M059J (cell line): ENCODE measurements around the gene XCL2. TPM values are rescaled to one million over a fixed set of nuclear protein-coding genes. Genes with fewer than 3 reads are reported as not detected.
"Not testable (repeated sequence)": the region's sequence is repeated elsewhere in the genome, so short reads cannot be mapped to it uniquely, and the experiment has no call there.

ENCODE experiments used
- DNase-seq: peaks from one replicate; pipeline ENCODE4 v3.0.0-alpha.2; 2012; ENCODE audit warnings: low read depth
- total RNA-seq: library from RNA; depleted of rRNA; stranded (reverse); fragments of >200 nt; shearing (Covaris generic); gene quantifications from 2 replicates; pipeline ENCODE4 v1.2.3, GENCODE V29; 2014; rRNA removed

The XCL2 gene, protein sequence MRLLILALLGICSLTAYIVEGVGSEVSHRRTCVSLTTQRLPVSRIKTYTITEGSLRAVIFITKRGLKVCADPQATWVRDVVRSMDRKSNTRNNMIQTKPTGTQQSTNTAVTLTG
- 0.39 TPM in 1 of 2 replicates, not detected in the other for total RNA-seq

DNA sequence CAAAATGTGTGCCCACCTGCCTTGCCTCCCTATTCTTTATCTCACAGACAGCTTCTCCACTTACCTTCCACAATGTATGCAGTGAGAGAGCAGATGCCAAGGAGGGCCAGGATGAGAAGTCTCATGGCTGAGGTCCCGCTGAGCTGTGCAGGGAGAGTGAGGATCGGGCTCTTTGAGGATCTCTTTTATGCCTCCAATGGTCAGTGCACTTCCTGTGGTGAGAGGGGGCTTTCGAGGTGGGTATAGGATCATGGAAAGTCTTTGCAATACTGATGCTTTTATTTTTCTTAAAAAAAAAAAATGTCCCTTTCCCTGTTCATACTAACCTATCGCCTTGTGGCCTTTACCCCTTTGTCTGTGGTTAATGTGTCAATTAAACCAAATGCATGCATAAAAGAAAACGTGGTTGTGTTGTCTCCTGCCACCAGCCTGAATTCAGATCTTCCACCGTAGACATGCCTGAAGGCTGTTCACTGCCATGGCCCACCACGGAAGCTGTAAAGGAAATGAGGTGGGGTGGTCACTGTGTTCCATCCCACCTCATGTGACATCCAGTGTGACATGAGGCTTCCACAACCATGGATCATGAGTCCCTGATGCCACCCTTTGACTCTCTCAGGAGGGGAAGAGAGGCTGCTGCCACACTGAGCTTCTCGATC, at the start of gene XCL2:
XCL2 (minus strand) TSS at position 158 of the 659 bp plus-strand sequence; CDS start at position 125, 33 bp downstream.
- not testable (repeated sequence) for DNase-seq

DNA sequence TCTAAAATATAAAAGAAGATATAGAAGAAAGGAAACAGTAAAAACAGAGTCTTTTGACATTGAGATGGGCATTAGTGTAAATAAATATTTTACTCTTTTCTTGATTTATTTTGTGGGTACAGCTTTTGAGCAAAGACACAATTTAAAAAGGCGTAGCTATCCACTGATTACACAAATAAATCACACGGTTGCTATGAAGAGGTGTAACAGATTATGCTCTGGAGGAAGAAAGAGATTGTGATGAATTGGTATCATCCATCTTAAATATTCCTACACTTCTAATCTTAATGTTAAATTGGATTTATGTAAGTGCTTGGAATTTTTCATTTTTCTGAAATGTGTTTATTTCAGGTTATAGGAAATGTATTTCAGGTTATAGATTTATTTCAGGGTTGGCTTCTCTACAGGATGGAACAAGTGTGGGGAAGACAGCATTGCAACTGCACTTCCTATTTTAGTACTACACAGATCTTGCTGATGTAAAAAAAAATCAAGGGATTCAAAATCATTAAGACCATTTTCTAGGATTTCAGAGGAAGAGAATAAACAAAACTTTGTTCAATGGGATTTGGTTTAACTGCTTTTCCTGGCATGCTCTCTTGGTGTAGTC, 47.9 kb upstream of the XCL2 start:
- no peak for DNase-seq

DNA sequence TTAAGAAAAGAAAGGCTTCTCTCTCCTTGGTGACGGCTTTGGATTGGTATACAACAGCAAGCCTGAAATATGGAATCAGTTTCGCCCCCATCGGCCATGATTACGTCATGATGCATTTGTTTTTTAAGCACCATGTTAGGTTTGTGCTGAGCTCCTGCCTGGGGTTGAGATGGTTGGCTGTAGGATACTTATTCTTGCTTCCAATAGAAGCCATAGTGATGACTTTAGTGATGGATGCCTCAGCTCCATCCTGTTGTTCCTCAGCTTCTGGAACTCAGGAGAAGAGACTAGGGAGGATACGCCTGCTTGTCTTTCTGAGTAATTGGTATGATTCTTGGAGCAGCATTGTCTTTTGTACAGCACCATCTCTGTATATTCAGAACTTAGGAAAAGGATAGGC, 47.3 kb upstream of the XCL2 start:
- no peak for DNase-seq

DNA sequence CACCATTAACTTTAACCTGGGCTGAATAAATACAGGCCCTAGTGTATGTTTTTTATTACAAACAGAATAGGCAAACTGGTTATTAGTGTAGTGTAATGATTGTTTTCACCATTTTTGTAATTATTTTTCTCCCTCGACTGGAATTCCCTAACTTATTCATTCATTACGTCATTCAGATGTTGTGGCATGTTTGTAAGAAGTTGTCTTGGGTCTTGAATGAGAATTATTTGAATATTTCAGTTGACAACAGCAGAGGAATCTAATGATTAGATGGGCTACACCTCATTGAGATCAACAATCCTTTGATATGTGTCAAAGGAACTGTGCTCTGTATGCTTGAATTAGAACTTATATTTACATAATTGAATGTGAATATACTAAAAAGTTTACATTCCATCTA, 45.4 kb upstream of the XCL2 start:
- DNase-seq: no peak

DNA sequence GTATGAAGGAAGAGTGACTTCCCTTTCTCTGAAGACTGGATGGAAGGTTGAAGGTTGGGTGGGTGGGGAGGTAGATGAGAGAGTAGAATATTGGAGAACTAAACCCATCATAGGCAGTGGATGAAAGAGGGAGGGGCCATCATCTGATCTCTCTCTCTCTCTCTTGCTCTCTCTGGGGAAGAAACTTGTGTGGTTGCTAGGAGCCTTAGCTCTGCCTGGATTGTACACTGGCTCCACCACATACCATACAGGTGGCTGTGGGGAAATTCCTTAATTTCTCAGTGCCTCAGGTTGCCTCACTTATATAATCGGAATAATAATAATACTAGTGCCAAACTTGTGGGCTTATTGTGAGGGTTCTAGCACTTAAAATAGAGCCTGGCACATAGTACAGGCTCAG, 42.1 kb upstream of the XCL2 start:
- no peak for DNase-seq

DNA sequence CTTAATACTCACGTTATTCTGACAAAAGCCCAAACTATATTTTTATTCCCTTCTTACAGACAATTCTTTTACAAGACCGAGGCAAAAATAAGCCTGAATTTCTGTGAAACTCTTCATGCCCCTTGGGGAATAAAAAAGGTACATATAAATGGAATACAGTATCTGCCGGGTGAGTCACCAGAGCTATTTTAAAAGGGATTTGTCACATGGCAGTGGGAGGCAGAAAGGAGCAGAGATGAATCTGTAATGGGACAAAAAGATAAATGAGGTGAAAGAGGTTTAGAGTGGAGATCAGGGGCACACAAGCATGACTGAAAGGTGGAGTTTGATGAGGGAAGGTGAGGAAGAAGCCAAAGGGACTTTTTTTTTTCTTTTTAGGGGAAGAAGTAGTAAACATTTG, 41.4 kb upstream of the XCL2 start:
- peak; percentile 69 for DNase-seq

DNA sequence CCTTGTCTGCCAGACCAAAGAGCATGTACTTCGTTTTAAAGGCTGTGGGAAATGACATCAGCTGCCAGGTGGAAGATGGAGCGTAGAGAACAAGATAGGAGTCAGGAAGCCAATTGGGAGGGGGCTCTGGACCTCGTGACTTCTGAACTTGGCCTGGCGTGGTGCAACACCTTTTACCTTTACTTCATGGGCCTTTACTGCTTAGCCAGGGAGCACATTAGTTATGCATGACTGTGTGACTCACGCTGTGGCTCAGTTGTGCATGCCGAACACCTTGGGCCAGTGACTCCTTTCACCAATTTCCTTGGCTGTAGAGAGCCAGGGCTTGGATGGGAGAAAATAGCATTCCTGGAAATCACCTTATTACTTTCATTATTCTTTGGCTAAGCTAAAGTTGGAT, 39.8 kb upstream of the XCL2 start:
- DNase-seq: peak; percentile 65

DNA sequence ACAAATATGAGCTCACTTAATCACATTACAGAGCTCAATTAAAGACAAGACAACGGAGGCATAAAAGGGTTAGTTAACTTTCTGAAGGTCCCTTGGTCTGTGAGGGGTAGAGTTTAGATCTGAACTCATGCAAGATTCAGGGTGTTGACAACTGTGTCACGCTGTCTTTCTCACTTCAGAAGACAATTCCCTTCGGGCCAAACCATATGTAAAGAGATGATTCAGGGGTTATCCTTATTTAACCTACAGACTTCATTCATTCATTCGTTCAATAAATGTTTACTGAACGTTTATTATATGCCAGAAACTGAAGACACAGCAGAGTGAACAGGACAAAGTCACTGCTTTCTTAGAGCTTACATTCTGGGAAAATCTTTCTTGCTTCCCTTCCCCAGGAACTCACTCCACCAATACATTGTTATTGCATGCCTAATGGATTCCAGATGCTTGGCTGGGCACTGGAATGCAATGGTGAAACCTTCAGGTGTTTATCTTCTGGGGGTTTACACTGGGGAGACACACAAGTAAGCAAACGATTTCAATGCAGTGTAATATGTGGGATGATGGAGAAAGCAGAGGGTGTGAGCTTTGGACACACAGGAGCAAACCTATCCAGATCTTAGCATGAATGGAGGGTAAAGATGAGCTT, 39.0 kb upstream of the XCL2 start:
- DNase-seq: peak; percentile 46

DNA sequence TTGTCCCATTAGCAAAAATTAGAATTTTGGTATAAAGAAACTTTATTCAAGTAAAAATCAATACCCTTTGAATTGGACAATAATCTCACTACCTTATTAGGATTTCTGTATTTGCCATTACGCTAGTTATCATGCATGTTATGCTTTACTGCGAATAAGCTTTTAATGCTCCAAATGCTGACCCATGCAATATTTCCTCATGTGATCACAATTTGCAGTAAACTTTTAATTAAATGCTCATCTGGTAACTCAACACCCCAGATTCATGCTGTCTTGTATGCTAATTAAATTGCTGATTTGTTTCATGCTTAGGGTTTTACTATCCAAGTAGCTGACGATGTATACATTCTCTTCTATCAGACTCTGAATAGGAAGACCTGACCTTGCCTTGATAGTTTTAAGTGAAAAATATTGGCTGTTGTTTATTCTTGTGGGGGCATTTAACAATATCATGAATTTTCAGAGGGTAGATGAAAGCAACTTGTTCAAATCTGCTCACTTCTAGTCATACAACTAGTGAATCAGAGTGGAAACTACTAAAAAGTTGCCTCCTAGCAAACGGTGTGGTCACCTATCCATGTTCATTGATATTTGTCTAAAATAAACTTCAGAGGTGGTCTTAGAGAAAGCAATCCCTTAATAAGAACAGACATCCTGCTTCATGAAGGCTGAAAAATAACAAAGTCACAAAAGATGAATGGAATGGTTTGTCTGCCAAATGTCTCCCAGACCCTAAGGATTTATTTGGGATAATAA, 38.2 kb upstream of the XCL2 start:
- DNase-seq: no peak

DNA sequence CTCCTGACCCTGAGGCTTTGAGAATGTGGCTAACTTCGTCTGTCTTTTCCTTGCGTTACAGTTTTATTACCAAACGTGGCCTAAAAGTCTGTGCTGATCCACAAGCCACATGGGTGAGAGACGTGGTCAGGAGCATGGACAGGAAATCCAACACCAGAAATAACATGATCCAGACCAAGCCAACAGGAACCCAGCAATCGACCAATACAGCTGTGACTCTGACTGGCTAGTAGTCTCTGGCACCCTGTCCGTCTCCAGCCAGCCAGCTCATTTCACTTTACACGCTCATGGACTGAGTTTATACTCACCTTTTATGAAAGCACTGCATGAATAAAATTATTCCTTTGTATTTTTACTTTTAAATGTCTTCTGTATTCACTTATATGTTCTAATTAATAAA, 37.2 kb upstream of the XCL2 start:
- DNase-seq: not testable (repeated sequence)

DNA sequence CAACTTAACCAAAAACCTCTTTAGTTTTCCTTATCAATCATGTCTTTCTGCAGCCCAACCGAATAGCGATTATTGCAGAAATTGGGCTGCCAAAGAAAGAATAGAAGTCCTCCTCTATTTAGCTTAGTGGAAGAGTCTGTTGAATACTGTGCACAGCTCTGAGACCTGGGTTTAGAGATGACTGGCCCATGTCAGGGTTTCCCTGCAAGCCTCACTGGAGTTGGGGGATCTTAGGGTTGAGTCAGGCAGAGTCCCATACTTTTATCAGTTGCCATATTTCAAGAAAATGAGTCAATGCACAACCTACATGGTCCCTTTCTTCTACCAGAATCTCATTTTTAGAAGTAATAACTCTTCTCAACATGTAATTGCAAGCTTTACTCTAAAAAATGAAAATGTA, 36.5 kb upstream of the XCL2 start:
- DNase-seq: not testable (repeated sequence)

DNA sequence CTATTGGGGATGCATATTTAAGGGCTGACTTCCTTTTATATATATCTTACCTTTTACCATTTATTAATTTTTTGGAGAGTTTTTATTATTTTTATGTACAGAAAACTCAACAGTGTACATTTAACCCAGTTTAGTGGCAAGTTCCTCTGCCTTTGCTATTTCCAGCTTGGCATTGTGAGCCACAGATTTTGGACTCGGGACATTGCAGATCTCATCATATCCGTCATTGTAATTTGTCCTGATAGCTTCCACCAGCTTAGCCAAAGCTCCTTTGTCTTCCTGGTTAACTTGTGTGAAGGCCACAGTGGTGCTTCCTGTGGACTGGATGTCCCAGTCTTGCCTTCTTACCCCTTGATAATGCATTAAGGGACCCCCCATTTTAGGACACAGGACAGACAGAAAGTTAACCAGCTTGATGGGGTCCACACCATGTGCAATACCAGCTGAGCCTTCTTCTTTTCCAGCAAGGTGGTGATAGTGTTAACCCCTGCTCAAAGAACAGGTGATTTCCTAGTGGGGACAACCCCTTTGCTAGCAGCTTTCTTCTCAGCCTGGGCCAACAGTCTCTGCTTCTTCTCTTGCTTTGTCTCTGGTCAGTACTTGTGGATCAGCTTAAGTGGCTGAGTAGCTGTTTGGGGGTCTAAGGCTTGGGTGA, 34.9 kb upstream of the XCL2 start:
- DNase-seq: not testable (repeated sequence)

DNA sequence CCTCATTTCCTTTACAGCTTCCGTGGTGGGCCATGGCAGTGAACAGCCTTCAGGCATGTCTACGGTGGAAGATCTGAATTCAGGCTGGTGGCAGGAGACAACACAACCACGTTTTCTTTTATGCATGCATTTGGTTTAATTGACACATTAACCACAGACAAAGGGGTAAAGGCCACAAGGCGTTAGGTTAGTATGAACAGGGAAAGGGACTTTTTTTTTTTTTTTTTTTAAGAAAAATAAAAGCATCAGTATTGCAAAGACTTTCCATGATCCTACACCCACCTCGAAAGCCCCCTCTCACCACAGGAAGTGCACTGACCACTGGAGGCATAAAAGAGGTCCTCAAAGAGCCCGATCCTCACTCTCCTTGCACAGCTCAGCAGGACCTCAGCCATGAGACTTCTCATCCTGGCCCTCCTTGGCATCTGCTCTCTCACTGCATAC, 32.5 kb upstream of the XCL2 start, which contains the start of gene XCL1:
XCL1 (plus strand) TSS at position 361 of the 444 bp plus-strand sequence; CDS start at position 394, 33 bp downstream.
- not testable (repeated sequence) for DNase-seq

DNA sequence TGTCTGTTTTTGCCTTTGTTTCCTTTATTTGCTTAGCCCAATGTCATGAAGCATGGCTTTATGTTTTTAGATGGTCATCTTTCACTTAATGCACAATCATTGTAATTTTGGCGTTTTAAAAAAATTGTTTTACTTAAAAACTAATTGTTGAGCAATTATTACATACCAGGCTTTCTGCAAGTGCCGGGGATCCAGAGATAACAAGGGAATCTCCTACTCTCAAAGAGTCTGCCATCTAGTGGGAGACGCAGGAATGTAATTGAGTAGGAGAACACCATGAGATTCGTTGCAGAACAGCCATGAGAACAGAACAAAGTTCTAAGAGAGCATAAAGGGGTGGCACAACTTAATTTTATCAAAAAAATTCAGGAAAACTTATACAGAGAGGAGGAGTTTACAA, 30.4 kb upstream of the XCL2 start:
- DNase-seq: peak; percentile 58

DNA sequence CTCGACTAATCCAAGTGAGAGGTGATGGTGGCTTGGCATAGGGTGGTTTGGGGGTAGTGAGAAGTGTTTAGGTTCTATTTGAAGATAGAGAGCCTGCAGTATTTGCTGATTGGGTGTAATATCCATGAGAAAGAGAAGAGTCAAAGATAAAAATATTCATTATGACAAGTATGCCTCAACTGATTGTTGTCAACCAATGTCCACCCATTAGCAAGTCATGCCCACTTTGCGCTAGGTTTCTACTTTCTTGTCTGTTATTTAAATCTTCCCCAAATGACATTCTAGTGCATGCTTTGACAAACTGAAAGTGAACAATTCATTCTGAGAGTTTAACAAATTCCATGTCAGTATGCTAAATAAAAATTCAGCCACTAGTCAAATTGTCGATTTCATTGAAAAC, 28.8 kb upstream of the XCL2 start:
- no peak for DNase-seq

DNA sequence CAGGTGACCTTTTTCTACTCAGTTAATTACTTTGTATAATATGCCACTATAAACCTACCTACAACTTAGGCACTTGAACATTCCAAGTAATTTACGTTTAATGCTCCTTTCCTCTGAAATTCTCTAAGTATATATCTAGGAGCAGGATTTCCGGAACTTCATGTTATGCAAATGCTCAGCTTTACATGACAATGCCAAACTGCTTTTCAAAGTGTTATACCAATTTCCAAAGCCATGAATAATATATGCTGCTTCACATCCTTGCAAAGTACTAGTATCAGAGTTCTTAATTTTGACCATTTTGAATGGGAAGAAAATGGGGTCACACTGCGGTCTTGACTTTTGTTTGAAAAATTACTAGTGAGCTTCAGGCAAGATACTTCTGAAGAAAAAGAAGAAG, 26.9 kb upstream of the XCL2 start:
- DNase-seq: no peak

DNA sequence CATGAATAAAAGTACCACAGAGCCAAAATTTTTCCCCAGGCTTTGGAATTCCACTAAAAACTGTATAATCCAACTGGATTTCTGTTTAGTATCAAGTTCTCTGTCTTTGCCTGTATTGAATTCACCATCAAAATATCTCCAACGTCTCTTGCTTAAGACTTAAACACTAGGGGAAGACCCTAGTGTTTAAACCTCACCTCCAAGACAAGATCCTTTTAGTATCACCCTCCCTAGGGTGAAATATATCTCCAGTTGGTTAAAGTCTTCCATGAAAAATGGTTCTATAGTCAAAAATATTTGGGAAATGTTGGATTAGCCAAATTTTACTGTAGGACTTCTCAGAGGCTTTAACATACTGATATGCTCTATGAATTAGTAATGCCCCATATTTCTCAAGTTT, 24.5 kb upstream of the XCL2 start:
- DNase-seq: no peak

DNA sequence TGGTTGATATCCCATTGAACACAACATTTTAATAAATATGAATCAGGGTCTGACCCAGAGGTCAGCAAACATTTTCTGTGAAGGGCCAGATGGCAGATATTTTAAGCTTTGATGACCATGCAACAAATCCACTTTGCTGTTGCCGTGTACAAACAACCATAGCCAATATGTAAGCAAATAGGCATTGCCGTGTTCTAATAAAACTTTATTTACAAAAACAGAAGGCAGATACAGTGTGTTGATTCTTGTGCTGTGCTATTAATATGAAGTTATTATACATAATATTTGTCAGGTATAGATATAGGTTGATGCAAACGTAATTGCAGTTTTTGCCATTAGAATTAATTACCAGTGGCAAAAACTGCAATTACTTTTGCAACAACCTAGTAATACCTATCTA, 23.8 kb upstream of the XCL2 start:
- DNase-seq: no peak

DNA sequence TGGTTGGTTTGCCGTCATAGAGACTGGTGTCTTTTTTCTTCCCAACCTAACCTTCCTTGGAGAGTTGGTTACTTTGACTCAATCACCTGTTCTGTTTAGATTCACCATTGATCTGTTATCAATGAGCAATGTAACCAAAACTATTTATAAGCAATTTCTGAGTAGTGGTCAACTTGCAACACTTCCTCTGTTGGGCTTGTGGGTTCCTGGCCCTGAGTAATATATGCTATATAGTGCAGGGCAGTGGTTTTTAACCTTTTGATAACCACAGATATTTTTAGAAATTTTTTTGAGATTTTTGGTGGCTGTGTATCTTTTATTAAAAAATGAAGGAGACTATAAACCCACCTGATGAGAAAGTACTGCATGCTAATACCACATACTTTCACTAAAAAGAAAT, 23.2 kb upstream of the XCL2 start:
- DNase-seq: no peak

DNA sequence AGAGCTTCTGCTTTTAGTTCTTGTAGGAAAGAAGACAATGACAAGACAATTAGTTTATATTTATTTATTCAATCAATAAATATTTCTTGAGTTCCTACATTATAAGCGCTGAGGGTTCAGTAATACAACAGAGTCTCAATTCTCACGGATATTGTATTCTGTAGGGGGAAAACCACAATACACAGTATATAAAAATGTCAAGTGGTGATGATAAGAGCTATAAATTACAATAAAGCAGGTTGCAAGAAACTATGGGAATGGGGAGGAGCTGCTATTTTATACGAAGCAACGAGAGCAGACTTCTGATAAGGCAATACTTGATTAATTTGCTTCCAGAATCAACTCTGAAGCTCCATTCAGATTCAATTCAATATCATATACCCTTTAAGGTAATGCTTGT, 22.0 kb upstream of the XCL2 start:
- no peak for DNase-seq

DNA sequence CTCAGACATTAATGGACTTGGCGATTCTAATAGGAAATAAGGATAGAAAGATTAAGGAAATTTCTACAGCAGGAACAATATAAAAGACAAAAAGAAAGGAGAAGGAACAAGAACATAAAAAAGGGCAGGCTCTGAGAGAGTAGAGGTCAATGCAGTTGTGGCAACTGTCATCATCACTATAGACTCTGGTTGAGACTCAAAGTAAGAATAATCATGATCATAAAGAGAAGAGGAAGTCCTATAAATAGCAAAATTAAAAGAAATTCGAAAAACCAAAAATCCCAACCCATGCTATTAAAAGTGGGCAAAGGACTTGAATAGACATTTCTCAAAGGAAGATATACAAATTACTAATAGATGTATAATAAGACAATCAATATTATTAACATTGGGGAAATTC, 18.2 kb upstream of the XCL2 start:
- no peak for DNase-seq

DNA sequence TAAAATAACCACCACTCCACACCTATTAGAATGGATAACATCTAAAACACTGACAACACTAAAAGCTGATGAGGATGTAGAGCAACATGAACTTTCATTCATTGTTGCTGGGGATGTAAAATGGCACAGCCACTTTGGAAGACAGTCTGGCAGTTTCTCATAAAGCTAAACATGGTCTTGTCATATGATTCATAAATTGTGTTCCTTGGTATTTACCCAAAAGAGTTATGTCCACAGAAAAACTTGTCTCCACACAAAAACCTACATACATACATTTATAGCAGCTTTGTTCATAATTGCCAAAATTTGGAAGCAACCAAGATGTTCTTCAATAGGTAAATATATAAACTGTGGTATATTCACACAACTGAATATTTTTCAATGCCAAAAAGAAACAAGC, 16.6 kb upstream of the XCL2 start:
- no peak for DNase-seq
